Measurements from ENCODE around the gene ROBO3.
A peak's percentile ranks its signal among the peaks of the same experiment; 100 is the strongest.

The ROBO3 gene

DNA sequence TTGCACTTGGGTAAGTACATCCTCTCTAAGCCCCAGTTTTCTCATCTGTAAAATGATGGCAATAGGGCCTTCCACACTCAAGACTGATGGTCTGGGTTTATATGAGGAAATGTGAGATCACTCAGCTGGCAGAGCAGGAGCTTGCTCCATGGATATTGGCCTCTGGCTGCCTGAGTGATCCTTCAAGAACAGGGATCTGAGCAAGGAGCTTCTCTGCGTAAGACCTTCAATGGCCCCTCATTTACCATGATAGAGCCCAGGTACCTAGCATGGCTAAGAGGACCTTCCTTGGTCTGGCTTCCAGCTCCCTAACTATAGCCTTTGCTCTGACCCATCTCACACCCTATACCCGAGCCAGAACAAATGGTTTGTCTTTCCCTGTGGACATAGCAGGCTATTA, 26.9 kb downstream of the ROBO3 start:
- DNase-seq (ENCODE audit: low spot score) = no peak

DNA sequence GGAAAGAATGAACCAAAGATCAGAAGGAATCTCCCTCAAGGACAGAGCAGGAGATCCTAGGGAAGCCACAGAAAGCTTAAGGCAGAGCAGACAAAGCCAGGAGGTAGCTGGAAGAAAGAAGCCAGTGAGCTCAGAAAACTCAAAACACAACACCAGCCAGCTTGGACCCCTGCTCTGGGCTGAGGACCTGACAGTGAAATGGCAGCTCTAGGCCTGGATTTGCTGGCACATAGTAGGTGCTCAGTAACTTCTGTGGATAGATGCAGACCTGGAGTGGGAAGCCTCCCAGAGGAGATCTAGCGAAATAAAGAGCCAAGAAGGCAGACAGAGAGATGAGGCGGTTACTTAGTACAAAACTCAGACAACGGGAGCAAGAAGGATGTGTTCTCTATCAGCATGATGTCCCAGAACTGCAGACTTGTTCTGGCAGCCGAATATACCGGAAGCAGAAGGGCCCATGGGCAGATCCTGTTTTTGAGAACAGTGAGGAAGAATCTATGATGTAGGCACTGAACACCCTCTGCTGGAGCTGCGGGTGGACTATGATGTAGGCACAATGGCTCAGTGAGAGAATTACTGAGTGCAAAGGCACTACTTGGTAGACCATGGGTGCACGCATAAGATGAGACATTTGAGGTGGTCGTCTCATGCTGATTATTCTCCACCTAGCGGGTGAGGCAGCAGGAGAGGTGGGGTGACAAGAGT, 27.7 kb downstream of the ROBO3 start:
- DNase-seq (ENCODE audit: low spot score) = no peak

DNA sequence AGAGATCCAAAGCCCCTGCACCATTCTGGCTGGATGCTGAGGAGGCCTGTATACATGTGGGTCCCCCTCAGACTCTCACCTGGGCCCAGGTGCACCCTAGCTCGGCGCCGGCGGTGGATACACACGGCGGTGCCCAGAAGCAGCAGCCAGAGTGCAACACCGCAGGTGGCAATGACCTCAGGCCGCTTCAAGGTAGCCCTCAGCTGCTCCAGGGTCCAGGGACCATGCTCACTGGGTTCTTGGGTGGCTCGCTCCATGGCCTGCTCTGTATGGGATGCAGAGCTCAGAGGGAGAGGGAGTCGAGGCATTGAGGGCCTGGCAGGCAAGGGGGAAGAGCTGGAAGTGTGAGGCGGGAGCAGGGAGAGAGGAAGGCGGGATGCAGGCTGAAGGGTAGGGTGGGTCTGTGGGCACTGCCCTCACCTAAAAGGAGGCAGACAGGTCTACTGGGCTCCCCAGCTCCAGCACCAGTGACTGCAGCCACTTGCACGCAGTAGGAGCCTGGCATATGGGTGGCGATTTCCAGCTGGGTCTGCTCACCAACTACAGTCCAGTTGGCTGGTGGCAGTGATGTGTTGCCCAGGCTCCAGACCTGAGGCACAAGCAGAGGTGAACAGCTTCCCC, 28.7 kb downstream of the ROBO3 start:
- no peak for DNase-seq (ENCODE audit: low spot score)

- DNase-seq (ENCODE audit: low spot score) = no peak
Observed at GRCh38 chr11:124894606-124895430, 29.6 kb downstream of the ROBO3 start.

- no peak for DNase-seq (ENCODE audit: low spot score)
Observed at GRCh38 chr11:124895471-124895971, 30.3 kb downstream of the ROBO3 start.

GRCh38 chr11:124896071-124896750, 31.0 kb downstream of the ROBO3 start:
- no peak for DNase-seq (ENCODE audit: low spot score)

DNA sequence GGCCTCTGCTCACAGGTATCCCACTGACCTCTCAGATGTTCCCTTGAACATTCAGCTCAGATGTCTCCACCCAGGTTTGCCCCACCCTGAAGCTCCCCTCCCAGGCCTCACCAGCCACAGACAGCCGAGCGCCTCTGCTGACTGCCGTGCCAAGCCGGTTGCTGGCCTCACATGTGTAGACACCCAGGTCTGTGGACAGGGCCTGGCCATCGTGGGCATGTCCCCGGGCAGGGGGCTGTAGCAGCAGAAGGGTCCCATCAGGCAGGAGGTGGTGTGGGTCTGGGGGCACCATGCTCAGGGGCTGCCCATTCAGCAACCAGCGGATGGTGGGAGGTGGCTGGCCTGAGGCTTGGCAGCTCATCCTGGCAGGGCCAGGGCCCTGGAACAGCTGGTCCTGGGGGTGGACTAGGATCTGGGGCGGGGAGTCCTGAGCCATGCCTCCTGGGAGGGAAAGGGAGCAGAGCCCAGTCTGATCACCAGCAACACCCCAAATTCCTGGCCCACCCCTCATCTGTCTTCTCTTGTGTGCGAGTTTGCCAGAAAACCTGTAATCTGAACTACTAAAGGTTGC, 31.7 kb downstream of the ROBO3 start:
- DNase-seq (ENCODE audit: low spot score) = no peak

DNA sequence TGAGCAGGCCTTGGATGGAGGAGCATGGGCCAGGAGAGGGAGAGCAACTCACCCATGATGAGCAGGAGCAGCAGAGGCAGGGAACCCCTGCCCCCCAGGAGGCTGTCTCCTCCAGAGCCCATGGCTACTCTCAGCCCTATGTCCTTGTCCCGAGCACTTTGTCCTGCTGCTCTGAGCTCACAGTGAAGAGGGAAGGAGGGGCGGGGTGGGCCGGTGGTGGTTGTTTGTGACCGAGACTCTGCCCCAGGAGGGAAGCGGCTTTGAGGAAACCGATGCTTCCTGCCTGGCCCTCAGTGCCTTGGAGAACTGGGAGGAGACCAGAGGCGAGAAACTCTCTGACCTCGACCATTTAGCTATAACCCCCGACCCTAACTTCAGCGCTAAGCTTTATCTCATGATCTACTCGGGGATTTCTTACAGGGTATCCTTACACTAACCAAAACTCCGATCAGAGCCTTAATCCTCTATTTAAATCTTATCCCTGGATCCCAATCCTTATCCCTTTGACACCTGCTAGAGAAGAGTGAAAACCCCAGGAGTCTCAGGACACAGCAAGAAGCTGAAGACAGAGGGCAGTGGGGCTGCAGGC, 32.5 kb downstream of the ROBO3 start, which contains the start of gene ROBO4:
TSS of gene ROBO4 (minus strand) at position 192 of the 589 bp plus-strand sequence. CDS start at position 122, 70 bp downstream.
- no peak for DNase-seq (ENCODE audit: low spot score)

DNA sequence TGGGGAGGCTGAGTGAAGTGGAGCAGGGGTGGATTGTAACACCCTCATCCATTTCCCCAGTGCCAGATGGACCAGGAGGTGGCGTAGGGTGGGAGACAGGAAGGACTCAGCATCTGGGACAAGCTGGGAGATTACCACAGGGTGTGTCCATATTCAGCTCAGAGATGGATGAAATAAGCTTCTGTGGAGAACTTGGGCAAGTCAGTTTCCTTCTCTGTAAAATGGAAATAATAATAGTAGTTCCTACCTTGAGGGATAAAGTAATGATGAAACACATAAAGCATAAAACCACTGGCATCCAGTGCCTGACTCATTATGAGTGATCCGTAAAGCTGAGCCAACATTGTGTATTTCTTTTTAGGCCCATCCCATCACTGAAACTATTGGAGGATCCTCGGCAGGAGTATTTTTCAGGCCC, 33.0 kb downstream of the ROBO3 start:
- peak; percentile 71 for DNase-seq (ENCODE audit: low spot score)

DNA sequence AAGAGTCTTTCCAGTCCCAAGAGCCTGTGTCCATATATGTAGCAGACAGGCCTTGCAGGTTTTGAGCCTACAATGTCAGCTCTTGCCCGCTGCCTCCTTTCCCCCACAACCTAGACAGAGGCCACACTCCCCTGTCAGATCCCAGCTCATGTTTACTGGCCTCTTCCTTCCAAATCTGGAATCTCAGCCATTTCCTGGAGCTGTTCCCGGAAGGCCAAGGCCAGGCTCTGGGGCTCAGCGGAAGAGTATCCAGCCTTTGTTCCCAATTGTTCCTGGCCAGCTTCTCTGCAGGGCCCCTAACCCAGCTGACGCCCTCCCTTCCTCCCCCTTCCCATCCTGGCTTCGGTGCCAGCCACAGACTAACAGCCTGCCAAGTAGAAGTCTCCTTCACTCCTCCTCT, 33.5 kb downstream of the ROBO3 start:
- peak; percentile 67 for DNase-seq (ENCODE audit: low spot score)

DNA sequence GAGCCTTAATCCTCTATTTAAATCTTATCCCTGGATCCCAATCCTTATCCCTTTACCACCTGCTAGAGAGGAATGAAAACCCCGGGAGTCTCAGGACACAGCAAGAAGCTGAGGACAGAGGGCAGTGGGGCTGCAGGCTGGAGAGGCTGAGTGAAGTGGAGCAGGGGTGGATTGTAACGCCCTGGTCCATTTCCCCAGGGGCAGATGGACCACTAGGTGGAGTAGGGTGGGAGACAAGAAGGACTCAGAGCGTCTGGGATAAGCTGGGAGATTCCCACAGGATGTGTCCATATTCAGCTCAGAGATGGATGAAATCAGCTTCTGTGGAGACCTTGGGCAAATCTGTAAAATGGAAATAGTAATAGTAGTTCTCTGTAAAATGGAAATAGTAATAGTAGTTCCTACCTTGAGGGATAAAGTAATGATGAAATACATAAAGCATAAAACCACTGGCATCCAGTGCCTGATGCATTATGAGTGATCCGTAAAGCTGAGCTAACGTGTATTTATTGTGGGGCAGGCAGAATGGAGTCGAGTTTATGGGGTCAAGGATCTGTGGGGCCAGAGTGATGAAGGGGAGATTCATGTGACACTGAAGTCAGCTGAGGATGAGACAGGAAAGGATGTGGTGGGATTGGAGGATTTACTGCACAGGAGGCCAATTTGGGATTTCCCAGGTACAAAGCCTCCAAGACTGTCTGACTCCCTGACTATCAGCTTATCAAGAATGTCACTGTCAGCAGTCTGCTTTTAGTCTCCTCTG, 34.3 kb downstream of the ROBO3 start:
- DNase-seq (ENCODE audit: low spot score) = no peak

DNA sequence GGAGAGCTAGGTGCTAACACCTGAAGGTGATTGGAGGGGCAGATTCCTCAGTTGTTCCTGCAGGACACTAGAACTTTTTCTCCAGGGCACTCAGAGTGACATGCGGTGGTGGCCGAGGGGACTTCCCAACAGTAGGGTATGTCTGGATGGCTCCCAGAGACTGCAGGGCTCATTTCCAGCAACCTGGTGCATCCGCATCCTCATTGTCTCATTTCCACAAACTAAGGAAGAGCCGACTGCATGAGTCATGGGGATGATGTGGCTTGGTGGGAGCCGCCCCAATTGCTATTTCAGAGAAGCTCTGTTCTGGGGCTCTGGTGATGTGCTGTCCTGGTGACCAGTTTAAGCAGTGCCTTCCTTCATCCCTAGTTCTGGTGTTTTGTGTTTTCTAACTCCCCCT, 35.2 kb downstream of the ROBO3 start:
- DNase-seq (ENCODE audit: low spot score) = peak; percentile 92

DNA sequence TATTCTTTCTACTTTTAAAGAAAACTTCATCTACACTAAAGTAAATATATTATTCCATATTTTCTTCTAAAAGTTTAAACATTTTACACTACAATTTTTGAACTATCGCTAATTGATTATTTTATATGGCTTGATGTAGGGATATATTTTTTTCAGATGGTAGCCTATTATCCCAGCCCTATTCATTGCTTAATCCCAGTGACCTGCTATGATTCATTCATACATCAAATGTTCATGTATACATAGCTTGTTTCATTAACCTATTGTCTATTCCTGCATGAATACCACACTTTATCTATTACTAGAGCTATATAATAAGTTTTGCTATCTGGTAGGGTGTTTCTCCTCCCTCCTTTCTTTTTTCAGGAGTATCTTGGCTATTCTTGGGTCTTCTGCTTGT, 37.4 kb downstream of the ROBO3 start:
- DNase-seq (ENCODE audit: low spot score) = no peak

DNA sequence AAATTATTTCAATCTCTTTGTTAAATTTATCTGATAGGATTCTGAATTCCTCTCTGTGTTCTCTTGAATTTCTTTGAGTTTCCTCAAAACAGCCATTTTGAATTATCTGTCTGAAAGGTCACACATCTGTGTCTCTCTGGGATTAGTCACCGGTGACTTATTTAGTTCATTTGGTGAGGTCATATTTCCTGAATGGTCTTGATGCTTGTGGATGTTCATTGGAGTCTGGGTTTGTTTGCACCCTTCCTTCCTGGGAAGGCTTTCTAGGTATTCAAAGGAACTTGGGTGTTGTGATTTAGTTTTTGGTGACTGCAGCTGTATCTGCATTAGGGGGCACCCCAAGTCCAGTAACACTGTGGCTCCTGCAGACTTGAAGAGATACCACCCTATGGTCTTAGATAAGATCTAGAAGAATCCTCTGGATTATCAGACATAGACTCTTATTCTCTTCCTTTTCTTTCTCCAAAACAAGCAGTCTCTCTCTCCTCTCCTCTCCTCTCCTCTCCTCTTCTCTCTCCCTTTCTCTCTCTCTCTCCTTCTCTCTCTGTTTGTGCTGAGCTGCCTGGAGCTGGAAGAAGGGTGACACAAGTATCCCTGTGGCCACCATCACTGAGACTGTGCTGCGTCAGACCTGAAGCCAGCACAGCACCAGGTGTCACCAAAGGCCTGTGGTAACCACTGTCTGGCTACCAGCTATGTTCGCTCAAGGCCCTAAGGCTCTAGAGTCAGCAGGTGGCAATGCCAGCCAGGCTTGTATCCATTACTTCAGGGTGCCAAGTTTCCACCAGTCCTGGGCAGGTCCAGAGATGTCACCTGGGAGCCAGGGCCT, 50.5 kb downstream of the ROBO3 start:
- DNase-seq (ENCODE audit: low spot score) = no peak

DNA sequence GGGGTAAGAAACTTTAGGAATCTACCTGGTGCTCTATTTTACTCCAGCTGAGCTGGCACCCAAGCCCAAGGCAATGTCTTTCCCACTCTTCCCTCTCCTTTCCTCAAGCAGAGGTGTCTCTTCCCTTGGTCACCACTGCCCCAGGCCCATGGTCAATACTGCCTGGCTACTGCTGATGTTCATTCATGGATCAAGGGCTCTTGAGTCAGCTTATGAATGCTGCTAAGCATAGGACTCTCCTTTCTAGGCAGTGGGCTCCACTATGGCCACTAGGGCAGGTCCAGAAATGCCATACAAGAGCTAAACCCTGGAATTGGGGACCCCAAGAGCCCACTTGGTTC, 51.1 kb downstream of the ROBO3 start:
- no peak for DNase-seq (ENCODE audit: low spot score)

GRCh38 chr11:124917115-124917637, 51.9 kb downstream of the ROBO3 start:
- no peak for DNase-seq (ENCODE audit: low spot score)

- no peak for DNase-seq (ENCODE audit: low spot score)
Observed at GRCh38 chr11:124918950-124919349, 53.7 kb downstream of the ROBO3 start, which contains the start of gene HEPN1. Gene HEPN1 (plus strand): TSS chr11:124919250.

- no peak for DNase-seq (ENCODE audit: low spot score)
Observed at GRCh38 chr11:124919898-124920297, 54.7 kb downstream of the ROBO3 start.

- no peak for DNase-seq (ENCODE audit: low spot score)
Observed at GRCh38 chr11:124920356-124920755, 55.1 kb downstream of the ROBO3 start.

Data from AG20443 (cell line).